IgD-negative memory B cell (primary cell): ENCODE results near the gene NTNG2. TPM values are rescaled to one million over a fixed set of nuclear protein-coding genes. Genes with fewer than 3 reads are reported as not detected.

Experiments used
- H3K27ac Mint-ChIP-seq, 3 donors: one replicate each; pipeline ENCODE4 v1.8.0; 2020 to 2022; ENCODE audit warnings: mild to moderate bottlenecking in 3 of 3, mixed read lengths in 3 of 3, moderate library complexity in 1 of 3
- H3K27me3 Mint-ChIP-seq: one replicate; pipeline ENCODE4 v1.8.0; 2021; ENCODE audit warnings: mixed read lengths
- H3K36me3 Mint-ChIP-seq: one replicate; pipeline ENCODE4 v1.8.0; 2020; ENCODE audit warnings: mild to moderate bottlenecking, mixed read lengths
- H3K4me1 Mint-ChIP-seq, 3 donors: one replicate each; pipeline ENCODE4 v1.8.0; 2020 to 2022; ENCODE audit warnings: mixed read lengths in 3 of 3, mild to moderate bottlenecking in 1 of 3
- H3K4me3 Mint-ChIP-seq, 4 donors: one replicate each; pipeline ENCODE4 v1.8.0; 2020 to 2022; ENCODE audit warnings: mild to moderate bottlenecking in 4 of 4, mixed read lengths in 4 of 4, moderate library complexity in 3 of 4
- H3K9me3 Mint-ChIP-seq, 3 donors: one replicate each; pipeline ENCODE4 v1.8.0; 2020 to 2021; ENCODE audit warnings: mixed read lengths in 3 of 3, mild to moderate bottlenecking in 1 of 3
- polyA plus RNA-seq: library from polyadenylated mRNA; unstranded; fragments of 300-500 nt; fragmentation: Illumina TruSeq; gene quantifications from one replicate; pipeline ENCODE4 v1.2.3, GENCODE V29; 2021

NTNG2 gene
- polyA plus RNA-seq, 1 donor from 2014 or later: 0.84 TPM

- H3K27me3 Mint-ChIP-seq: peaks cover 26% of the 10 kb centered on the region
- H3K36me3 Mint-ChIP-seq: no peaks in the 10 kb centered on the region
- peaks cover 3 to 4% (median 4%) of the 10 kb centered on the region in 3 donors for H3K4me1 Mint-ChIP-seq
- H3K4me3 Mint-ChIP-seq: peak overlapping the region in 1 of 4 donors; percentile 44
- peaks cover 0 to 2% (median 0%) of the 10 kb centered on the region in 3 donors for H3K9me3 Mint-ChIP-seq
- H3K27ac Mint-ChIP-seq: no peak overlapping the region
These were observed 4.3 kb upstream of the NTNG2 start for GRCh38 chr9:132157347-132158116.

DNA sequence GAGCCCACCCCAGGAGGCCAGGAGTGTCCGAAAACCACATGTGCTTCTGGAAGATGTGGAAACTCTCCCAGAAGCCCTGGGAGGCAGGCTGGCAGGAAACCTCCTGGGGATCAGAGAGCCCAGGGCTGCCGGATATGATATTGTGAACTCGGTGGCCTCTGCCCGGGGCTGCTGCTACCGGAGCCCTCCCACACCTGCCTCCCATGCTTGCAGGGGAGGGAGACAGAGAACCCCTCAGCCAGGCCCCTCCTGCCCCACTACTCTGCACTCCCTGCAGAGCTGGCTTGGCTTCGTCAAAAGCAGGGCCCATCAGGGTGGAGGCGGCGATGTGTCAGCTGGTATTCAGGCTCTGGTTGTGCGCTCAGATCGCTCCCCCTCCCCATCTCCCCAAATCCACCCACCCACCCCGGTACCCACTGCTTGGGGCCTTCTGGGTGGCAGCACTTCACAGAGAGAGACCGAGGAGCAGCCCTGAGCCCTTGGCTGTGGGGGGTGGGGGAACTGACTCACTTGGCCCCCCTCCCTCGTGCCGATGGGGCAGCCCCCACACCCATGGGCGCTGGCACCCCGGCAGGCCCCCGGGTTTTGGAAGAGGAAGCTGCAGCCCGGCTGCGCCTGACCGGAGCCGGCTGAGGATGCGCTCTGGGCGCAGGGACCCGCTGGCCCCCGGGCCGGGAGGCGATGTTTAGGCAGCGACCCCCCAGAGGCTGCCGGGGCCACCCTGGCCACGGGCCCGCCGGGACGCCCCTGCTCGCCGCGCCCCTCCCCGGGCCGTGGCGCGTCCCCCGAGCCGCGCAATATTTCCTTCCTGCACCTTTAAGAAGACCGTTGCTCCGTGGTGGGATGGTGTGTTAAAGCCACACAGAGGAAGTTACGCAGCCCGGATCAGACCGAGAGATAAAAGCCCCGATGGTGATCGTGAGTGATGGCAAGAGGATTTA is 786 bp upstream of the NTNG2 start:
- H3K27me3 Mint-ChIP-seq: peaks cover 30% of the 10 kb centered on the region
- peaks cover 0 to 2% (median 0%) of the 10 kb centered on the region in 3 donors for H3K9me3 Mint-ChIP-seq
- peak overlapping the region; percentile 83 to 97 (median 96) for H3K4me3 Mint-ChIP-seq
- H3K36me3 Mint-ChIP-seq: no peaks in the 10 kb centered on the region
- H3K4me1 Mint-ChIP-seq: peaks cover 4 to 17% (median 7%) of the 10 kb centered on the region in 3 donors
- peak overlapping the region in 2 of 3 donors; percentile 50 to 97 for H3K27ac Mint-ChIP-seq

DNA sequence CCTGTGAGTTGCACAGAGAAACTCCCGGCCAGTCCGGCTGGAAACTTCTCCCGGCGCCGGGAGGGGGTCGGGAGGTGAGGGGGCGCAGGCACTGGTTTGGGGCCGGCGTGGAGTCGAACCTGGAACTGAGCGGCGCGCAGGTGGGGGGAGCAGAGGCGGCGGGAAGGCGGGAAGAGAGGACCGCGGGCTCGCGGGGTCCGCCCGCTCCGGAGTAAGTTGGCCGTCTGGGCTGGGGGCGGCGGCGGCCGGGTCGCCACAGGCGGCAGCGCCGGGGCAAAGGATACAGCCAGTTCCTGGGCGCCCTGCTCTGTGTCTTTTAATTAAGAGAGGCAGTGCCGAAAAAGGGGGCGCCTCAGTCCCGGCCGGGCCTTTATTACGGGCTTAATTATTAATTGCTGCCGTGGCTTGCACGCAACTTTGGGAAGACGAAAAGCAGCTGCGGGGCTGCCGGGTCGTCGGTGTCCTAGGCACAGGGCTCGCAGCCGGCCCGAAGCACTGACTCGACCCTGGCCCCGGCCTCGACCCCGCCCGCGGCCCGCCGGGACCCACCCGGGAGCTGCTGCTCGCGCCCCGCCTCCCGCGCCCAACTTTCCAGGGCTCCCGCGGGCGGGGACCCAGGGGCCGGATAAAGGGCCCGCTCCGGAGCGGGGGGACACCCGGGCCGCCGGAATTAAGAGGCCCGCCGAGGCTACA is 1.1 kb downstream of the NTNG2 start:
- peaks cover 42% of the 10 kb centered on the region for H3K27me3 Mint-ChIP-seq
- peak overlapping the region in 1 of 3 donors; percentile 93 for H3K27ac Mint-ChIP-seq
- H3K9me3 Mint-ChIP-seq: peaks cover 0 to 2% (median 0%) of the 10 kb centered on the region in 3 donors

DNA sequence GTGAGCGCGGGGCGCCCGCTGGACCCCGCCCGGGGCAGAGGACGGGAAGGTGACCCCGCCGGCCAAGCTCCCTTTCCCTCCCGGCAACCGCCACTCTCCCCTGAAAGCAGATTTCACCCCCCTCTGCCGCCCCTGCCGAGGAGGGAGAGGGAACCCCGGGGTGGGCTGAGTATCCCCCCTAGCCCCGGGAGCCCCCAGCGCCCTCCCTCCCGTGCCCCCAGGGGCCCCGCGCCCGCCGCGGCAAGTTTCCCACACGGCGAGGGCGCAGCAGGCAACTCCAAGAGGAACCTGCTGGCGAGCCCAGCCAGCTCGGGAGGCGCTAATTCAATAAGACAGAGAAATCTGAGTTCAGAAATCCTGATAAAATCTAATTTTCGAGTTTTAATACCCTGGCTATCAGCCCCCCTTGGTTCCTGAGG is 1.6 kb downstream of the NTNG2 start:
- peaks cover 44% of the 10 kb centered on the region for H3K27me3 Mint-ChIP-seq
- H3K4me1 Mint-ChIP-seq: peaks cover 4 to 17% (median 7%) of the 10 kb centered on the region in 3 donors
- H3K4me3 Mint-ChIP-seq: peak overlapping the region in 1 of 4 donors; percentile 63
- H3K36me3 Mint-ChIP-seq: no peaks in the 10 kb centered on the region
- peaks cover 0 to 2% (median 0%) of the 10 kb centered on the region in 3 donors for H3K9me3 Mint-ChIP-seq
- no peak overlapping the region for H3K27ac Mint-ChIP-seq

More for the DNA sequence above, 1.1 kb downstream of the NTNG2 start:
- Mint-ChIP-seq H3K4me1 (peaks cover 4 to 17% (median 7%) of the 10 kb centered on the region in 3 donors), H3K4me3 (peak overlapping the region; percentile 85 to 96 (median 90)), H3K36me3 (no peaks in the 10 kb centered on the region)

DNA sequence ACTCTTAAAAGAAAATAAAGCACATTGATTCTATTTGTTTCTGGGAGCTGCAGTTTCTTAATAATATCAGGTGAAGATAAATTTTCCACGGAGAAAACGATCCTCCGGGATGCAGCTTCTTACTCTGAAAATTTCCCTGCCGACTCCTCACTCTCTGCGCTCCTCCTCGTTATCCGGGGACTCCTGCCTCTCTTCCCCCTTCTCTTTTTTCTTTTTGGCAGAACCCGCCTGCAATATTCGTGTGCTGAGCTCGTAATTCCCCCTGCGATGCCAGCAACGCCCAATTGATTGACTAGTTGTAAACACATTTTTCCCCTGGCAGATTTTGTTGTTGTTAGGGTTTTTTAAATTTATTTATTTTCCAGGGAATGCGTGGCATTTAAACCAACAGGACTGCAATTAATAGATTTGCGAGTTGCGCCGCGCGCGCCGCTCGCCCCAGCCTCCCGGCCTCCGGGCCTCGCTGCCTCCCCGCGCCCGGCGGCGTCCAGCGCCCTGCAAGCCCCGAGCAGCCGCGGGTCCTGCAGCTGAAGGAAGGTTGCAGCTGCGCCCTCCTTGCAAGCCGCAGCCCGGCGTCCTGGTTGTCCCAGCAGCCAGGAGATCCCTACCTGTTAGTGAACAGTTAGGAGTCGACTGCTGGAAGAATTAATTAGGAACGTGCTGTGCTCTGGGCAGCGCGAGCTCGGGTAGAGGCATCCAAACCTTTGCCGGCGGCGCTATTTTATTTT is 2.2 kb downstream of the NTNG2 start:
- Mint-ChIP-seq H3K27me3 (peaks cover 43% of the 10 kb centered on the region), H3K27ac (no peak overlapping the region), H3K9me3 (peaks cover 0 to 2% (median 0%) of the 10 kb centered on the region in 3 donors)

DNA sequence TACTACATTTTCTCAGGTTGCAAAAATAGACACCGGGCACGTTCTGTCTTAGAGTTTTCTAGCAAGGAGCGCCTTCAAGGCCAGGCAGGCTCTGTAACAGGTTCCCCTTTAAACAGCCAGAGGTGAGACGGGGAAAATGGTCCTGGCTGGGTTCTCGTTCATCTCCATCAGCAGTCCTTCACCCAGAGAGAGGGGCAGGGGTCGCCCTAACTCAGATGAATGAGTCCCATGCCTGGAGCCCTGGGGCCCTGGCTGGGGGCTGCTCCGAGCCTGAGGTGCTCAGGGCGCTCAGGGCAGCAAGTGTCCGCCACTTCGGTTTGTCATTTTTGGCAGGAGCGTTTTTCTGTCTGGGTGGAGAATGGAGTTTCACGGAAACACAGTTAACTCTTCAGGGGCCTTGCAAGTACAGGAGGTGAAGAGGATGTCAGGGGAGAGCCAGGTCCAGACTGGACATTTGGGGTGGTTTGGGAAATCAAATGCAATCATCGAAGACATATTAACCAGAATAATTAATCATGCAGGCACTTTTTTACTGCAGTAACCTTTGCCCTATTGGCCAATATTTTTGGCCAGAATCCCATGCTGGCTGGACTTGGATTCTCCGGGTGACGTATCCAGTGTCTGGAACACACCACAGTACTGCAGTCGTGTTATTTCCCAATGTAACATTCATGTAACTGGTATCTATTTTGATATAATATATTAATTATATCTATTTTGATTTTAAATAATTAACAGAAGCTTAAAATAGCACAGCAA is 2.9 kb downstream of the NTNG2 start:
- Mint-ChIP-seq H3K27ac (peak overlapping the region in 1 of 3 donors; percentile 64), H3K36me3 (no peaks in the 10 kb centered on the region), H3K4me1 (peaks cover 4 to 17% (median 7%) of the 10 kb centered on the region in 3 donors), H3K27me3 (peaks cover 43% of the 10 kb centered on the region), H3K9me3 (peaks cover 0 to 2% (median 0%) of the 10 kb centered on the region in 3 donors), H3K4me3 (peak overlapping the region in 2 of 4 donors; percentile 63)

More for the DNA sequence above, 2.2 kb downstream of the NTNG2 start:
- H3K4me3 Mint-ChIP-seq: peak overlapping the region in 1 of 4 donors; percentile 63
- H3K4me1 Mint-ChIP-seq: peaks cover 4 to 17% (median 7%) of the 10 kb centered on the region in 3 donors
- H3K36me3 Mint-ChIP-seq: no peaks in the 10 kb centered on the region

DNA sequence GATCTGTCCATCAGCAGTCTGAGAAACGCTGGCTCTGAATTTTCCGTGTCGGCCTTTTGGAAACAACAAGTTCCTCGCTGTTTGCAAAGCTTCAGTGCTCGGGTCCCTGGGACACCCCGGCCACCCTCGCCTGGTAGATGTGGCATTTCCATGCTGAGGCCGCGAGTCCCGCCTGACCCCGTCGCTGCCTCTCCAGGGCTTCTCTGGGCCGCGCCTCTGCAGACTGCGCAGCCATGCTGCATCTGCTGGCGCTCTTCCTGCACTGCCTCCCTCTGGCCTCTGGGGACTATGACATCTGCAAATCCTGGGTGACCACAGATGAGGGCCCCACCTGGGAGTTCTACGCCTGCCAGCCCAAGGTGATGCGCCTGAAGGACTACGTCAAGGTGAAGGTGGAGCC is 4.7 kb downstream of the NTNG2 start:
- no peak overlapping the region for H3K4me3 Mint-ChIP-seq
- peaks cover 45% of the 10 kb centered on the region for H3K27me3 Mint-ChIP-seq
- peak overlapping the region in 2 of 3 donors; percentile 40 to 59 for H3K27ac Mint-ChIP-seq
- peaks cover 3 to 17% (median 6%) of the 10 kb centered on the region in 3 donors for H3K4me1 Mint-ChIP-seq
- H3K9me3 Mint-ChIP-seq: peaks cover 0 to 2% (median 0%) of the 10 kb centered on the region in 3 donors
- H3K36me3 Mint-ChIP-seq: no peaks in the 10 kb centered on the region

DNA sequence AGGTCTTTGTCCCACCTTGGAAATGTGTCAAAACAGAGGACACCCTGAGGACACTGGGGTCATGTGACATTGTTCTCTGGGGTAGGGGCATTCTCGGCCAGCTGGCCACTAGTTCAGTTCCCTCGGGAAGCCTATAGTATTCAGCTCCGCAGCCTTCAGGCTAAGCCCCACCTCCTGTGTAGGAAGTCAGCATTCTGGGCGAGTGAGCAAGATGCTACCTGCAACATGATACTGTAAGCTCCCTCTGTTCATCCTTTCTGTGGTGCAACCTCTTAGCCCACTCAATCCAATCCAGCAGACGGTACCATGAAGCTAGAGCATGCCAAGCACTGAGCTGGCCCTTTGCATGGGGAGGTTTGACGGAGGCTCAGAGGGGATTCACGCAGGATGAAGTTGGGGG is 5.3 kb downstream of the NTNG2 start:
- Mint-ChIP-seq H3K27ac (peak overlapping the region in 1 of 3 donors; percentile 40), H3K27me3 (peaks cover 46% of the 10 kb centered on the region), H3K4me3 (no peak overlapping the region), H3K4me1 (peaks cover 3 to 16% (median 5%) of the 10 kb centered on the region in 3 donors), H3K36me3 (no peaks in the 10 kb centered on the region), H3K9me3 (peaks cover 0 to 2% (median 0%) of the 10 kb centered on the region in 3 donors)

GRCh38 chr9:132168347-132168746 is 6.5 kb downstream of the NTNG2 start:
- no peaks in the 10 kb centered on the region for H3K9me3 Mint-ChIP-seq
- H3K4me1 Mint-ChIP-seq: peaks cover 2 to 13% (median 4%) of the 10 kb centered on the region in 3 donors
- H3K27me3 Mint-ChIP-seq: peaks cover 45% of the 10 kb centered on the region
- no peaks in the 10 kb centered on the region for H3K36me3 Mint-ChIP-seq
- no peak overlapping the region for H3K4me3 Mint-ChIP-seq
- no peak overlapping the region for H3K27ac Mint-ChIP-seq

- H3K27me3 Mint-ChIP-seq: peaks cover 42% of the 10 kb centered on the region
- no peaks in the 10 kb centered on the region for H3K9me3 Mint-ChIP-seq
- no peaks in the 10 kb centered on the region for H3K36me3 Mint-ChIP-seq
These were observed 7.0 kb downstream of the NTNG2 start for GRCh38 chr9:132168851-132169250.

DNA sequence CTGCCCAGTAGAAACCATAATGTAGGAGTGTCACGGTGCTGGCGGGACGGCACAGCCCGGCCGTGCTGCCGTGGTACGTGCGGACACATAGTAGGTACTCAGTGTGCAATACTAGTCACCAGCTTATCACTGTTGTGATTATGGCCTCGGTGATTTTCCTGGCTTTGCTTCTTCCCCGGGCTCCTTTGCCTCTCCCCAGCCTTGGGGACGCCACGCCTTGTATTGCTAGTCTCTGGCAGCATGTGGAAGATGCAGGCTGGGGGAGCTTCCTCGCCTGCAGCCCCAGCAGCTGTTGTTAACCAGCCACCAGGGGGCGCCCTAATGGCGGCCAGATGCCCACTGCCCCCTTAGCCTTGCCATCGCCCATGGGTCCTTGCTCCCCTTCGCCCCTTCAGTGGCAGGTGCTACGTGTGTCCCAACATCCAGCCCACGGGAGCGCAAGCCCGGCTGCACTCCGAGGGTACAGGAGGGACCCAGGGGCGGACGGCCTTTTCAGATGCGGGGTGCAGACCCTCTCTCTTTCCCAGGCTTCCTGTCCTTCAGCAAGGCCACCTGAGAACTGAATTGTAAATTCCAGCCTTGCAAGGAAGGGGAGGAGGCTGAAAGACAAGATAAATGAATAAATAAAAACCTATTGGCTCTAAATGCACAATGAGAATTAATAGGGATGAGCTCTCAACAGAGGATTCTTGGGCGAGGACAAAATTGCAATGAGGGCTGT is 8.0 kb downstream of the NTNG2 start:
- Mint-ChIP-seq H3K4me3 (no peak overlapping the region), H3K4me1 (peaks cover 0 to 9% (median 2%) of the 10 kb centered on the region in 3 donors), H3K27me3 (peaks cover 36% of the 10 kb centered on the region)

More at GRCh38 chr9:132168851-132169250, 7.0 kb downstream of the NTNG2 start:
- peaks cover 2 to 13% (median 2%) of the 10 kb centered on the region in 3 donors for H3K4me1 Mint-ChIP-seq
- H3K4me3 Mint-ChIP-seq: no peak overlapping the region
- H3K27ac Mint-ChIP-seq: no peak overlapping the region

DNA sequence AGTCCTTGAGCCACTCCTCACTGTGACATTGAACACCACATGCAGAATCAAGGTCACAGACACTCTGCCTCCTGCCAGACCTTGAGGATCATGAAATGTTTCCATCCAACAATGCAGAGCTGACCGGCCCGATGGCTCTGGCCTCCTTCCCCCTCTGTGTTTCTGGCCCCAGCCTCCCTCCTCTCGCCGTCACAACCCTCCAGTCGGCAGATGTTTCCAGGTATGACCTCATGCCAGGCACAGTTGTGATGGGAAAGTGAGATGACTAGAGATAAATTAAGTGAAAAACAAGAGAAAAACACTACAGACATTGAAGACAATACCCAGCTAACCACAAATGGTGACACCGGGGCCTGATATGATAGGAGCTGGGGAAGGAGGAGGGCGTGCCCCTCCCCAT is 9.8 kb downstream of the NTNG2 start:
- Mint-ChIP-seq H3K36me3 (no peaks in the 10 kb centered on the region), H3K27ac (peak overlapping the region in 1 of 3 donors; percentile 39), H3K4me3 (no peak overlapping the region), H3K9me3 (peaks cover 0 to 4% (median 0%) of the 10 kb centered on the region in 3 donors), H3K4me1 (peaks cover 0 to 2% (median 0%) of the 10 kb centered on the region in 3 donors), H3K27me3 (peaks cover 20% of the 10 kb centered on the region)

More for the DNA sequence above, 8.0 kb downstream of the NTNG2 start:
- H3K9me3 Mint-ChIP-seq: no peaks in the 10 kb centered on the region
- H3K36me3 Mint-ChIP-seq: no peaks in the 10 kb centered on the region
- peak overlapping the region in 1 of 3 donors; percentile 18 for H3K27ac Mint-ChIP-seq
